ENCODE measurements around the gene GNG7.
A peak's percentile ranks its signal among the peaks of the same experiment; 100 is the strongest.
"Not testable (repeated sequence)": the region's sequence is repeated elsewhere in the genome, so short reads cannot be mapped to it uniquely, and the experiment has no call there.

The GNG7 gene

DNA sequence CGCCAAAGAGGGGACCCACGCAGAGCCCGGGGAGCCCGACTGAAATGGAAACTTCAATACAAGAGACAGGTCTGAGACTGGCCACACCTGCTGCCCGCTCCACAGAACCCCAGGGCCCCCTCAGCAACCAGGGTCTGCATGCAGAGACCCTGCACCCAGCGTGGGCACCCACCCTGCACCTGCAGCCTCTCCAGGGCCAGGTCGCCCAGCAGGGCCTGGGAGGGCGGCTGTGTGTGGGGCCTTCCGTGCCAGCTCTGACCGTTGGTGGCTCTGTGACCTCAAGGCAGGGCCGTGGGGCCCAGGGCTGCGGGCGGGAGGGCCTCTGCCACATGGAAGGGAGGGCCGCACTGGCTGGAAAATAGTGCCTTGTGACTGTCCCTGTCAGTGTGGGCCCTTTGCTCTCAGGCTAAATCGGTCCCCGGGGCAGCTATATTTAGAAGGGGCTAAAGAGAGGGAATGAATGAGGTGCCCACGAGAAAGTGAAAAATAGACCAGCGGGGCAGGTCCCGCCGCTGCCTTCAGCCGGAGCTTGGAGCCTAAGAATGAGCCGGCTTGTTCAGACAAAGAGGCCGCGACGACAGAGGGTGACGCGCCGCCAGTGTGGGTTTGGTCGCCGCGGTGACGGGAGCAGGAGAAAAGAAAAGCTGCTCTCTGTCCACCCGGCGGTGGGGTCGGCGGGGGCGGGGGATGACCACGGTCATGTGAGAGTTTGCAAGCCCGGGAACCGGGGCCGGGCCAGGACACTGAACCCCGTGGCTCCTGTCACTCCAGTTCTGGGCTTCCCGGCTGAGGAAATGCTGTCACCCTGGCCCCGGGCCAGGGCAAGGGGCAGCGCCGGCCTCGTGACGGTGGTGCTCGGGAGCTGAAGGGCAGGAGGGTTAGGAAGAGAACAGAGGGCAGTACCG lies 156.1 kb downstream of the GNG7 start:
- FAIRE-seq (no peak), DNase-seq (ENCODE audit: insufficient read length) (no peak)
- TF ChIP-seq POLR2AphosphoS5 (IDR thresholded peaks at IDR 0.05; ENCODE audit: low read depth, low read length), result no peak
- TF ChIP-seq TAF1 (IDR thresholded peaks at IDR 0.05; ENCODE audit: borderline replicate concordance, low read depth, low read length), result no peak
- no peak for TF ChIP-seq POLR2A (IDR thresholded peaks at IDR 0.05; ENCODE audit: low read depth, low read length)

GRCh38 chr19:2545416-2546127 lies 156.9 kb downstream of the GNG7 start:
- not testable (repeated sequence) for DNase-seq (ENCODE audit: insufficient read length)
- FAIRE-seq, result peak; percentile 82

GRCh38 chr19:2544576-2545415 lies 157.7 kb downstream of the GNG7 start:
- TF ChIP-seq TAF1 (IDR thresholded peaks at IDR 0.05; ENCODE audit: borderline replicate concordance, low read depth, low read length), result no peak
- no peak for TF ChIP-seq POLR2AphosphoS5 (IDR thresholded peaks at IDR 0.05; ENCODE audit: low read depth, low read length)
- no peak for TF ChIP-seq POLR2A (IDR thresholded peaks at IDR 0.05; ENCODE audit: low read depth, low read length)
- DNase-seq (ENCODE audit: insufficient read length) (no peak), FAIRE-seq (peak; percentile 82)

DNA sequence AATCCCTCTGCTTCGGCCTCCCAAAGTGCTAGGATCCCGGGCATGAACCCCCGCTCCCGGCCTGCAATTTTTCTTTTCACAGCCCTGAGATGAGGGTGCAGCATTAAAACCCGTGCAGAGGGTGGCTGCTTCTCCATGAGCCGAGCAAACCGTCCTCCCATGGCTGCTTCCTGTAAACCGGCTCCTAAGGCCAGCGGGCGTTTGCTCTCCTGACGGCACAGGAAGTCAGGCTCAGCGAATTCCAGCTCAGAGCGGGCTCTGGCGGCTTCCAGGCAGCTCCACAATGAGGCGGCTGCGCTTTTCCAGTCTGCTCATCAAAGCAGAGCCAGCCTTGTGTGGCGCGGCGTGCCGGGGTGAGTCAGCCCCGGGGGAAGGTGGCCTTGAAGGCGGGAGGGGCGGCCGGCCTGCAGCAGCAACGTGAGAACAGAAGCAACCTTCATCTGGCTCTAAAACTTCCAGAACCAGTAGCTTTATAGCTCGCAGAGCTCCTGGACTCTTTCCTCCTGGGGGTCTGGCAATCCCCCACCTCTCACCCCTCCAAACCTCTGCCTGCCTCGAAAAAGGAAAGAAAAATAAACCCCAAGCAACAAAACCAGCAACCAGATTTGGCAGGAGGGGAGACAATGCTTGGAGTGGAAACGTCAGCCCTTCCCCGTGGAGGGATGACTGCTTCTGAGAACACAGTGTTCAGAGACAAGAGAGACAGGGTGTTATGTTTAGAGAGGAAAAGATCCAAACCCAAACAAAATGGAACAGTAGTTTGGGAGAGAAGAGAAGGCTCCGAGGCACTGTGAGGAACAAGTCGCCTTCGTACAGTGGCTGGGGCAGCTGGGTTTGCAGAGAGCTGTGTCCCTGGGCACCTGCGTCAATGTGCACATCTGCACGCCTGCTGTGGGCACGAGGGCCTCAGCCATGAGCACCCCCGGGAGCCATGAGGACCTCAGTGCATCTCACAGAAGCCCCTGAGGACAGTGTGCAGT lies 158.7 kb downstream of the GNG7 start:
- DNase-seq (ENCODE audit: insufficient read length), result peak; percentile 63
- TF ChIP-seq POLR2AphosphoS5 (IDR thresholded peaks at IDR 0.05; ENCODE audit: low read depth, low read length) (no peak), TAF1 (IDR thresholded peaks at IDR 0.05; ENCODE audit: borderline replicate concordance, low read depth, low read length) (peak; percentile 23; the same call in 1 of the 2 replicates)
- FAIRE-seq, result peak; percentile 79

- DNase-seq (ENCODE audit: insufficient read length); FAIRE-seq: not testable (repeated sequence)
These were observed 159.4 kb downstream of the GNG7 start for GRCh38 chr19:2543072-2543462.

DNA sequence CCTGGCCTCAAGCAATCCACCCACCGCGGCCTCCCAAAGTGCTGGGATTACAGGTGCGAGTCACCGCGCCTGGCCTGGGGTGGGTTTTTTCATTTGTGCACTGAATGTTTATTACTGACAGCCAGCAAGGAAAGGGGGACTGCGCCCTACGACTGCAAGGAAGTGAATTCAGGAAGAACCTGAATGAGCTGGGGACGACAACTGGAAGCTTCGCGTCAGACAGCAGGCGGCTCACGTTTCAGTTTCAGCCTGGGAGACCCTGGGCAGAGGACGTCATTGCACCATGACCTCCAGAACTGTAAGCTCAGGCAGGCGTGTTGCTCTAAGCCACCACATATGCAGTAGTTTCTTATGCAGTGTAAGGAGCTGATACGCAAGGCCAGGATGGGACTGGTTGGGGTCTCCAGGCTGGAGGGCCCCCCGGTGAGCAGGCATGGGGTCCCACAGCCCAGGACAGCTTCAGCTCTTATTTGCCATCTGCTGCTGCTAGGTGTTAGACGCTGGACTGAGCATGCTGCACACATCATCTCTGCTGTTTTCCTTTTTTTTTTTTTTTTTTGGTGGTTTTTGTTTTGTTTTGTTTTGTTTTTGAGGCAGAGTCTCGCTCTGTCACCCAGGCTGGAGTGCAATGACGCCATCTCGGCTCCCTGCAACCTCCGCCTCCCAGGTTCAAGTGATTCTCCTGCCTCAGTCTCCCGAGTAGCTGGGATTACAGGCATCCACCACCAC lies 160.0 kb downstream of the GNG7 start:
- DNase-seq (ENCODE audit: insufficient read length) (no peak), FAIRE-seq (peak; percentile 17)
- no peak for TF ChIP-seq TAF1 (IDR thresholded peaks at IDR 0.05; ENCODE audit: borderline replicate concordance, low read depth, low read length)
- TF ChIP-seq POLR2AphosphoS5 (IDR thresholded peaks at IDR 0.05; ENCODE audit: low read depth, low read length), result no peak
- no peak for TF ChIP-seq POLR2A (IDR thresholded peaks at IDR 0.05; ENCODE audit: low read depth, low read length)

DNA sequence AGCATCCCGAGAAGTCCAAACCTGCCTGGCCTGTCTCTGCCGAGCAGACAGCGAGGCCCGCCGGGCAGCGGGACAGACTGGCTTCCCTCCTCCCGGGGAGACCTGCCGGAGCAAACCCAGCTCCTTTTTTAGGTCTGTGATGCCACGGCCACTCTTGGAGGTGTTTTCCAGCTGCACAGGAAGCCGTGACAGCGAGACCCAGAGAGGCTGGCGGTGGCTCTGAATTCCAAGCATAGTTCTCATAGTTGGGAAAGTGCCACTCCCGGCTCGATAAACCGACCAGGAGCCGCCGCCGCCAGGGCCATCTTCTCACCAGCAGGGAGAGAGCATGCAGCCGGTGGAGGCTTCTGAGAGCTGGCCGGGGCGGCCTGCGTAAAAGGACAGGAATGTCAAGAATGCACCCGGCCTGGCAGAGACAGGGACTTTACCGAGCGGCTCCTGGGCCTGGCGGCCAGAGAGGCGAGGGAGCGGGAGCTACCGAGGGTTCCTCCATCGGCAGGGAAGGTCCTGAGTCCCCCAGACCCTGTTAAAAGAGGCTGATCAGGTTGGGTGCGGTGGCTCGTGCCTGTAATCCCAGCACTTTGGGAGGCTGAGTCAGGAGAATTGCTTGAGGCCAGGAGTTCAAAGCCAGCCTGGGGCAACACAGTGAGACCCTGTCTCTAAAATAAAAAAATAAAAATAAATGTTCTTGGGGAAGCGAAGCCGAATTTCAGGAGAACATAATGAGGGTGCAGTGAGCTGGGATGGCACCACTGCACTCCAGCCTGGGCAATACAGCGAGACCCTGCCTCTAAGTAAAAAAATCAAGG lies 161.6 kb downstream of the GNG7 start:
- no peak for FAIRE-seq
- TF ChIP-seq POLR2A (IDR thresholded peaks at IDR 0.05; ENCODE audit: low read depth, low read length) (no peak), POLR2AphosphoS5 (IDR thresholded peaks at IDR 0.05; ENCODE audit: low read depth, low read length) (no peak), TAF1 (IDR thresholded peaks at IDR 0.05; ENCODE audit: borderline replicate concordance, low read depth, low read length) (no peak)
- DNase-seq (ENCODE audit: insufficient read length), result no peak

- DNase-seq (ENCODE audit: insufficient read length), result no peak
- TF ChIP-seq POLR2A (IDR thresholded peaks at IDR 0.05; ENCODE audit: low read depth, low read length) (no peak), TAF1 (IDR thresholded peaks at IDR 0.05; ENCODE audit: borderline replicate concordance, low read depth, low read length) (no peak), POLR2AphosphoS5 (IDR thresholded peaks at IDR 0.05; ENCODE audit: low read depth, low read length) (no peak)
These were observed 162.2 kb downstream of the GNG7 start for GRCh38 chr19:2540251-2540645.

DNA sequence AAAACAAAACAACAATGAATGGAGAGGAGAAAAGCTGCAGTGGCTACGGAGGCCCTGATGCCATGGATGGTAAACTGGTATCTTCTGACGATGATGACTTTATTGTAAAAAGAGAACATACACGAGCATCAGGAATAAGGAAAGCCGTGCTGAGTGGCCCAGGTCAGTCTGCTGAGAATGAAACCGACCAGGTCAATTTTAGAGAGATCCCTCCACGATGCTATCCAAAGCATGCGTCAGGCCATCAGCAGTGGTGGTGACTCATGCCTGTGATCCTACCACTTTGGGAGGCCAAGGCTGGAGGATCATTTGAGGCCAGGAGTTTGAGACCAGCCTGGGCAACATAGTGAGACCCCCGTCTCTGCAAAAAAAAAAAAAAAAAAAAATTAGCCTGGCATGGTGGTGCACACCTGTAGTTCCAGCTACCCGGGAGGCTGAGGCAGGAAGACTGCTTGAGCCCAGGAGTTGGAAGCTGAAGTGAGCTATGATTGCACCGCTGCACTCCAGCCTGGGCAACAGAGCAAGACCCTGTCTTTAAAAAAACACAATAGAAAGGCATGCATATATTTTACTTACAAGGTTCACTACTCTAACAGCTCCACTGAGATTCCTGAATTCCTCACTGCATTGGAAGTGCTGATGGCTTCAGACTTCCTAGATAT lies 164.3 kb downstream of the GNG7 start:
- DNase-seq (ENCODE audit: insufficient read length) (no peak), FAIRE-seq (no peak)
- no peak for TF ChIP-seq POLR2AphosphoS5 (IDR thresholded peaks at IDR 0.05; ENCODE audit: low read depth, low read length)
- TF ChIP-seq TAF1 (IDR thresholded peaks at IDR 0.05; ENCODE audit: borderline replicate concordance, low read depth, low read length), result no peak

More at GRCh38 chr19:2540251-2540645, 162.2 kb downstream of the GNG7 start:
- no peak for FAIRE-seq

DNA sequence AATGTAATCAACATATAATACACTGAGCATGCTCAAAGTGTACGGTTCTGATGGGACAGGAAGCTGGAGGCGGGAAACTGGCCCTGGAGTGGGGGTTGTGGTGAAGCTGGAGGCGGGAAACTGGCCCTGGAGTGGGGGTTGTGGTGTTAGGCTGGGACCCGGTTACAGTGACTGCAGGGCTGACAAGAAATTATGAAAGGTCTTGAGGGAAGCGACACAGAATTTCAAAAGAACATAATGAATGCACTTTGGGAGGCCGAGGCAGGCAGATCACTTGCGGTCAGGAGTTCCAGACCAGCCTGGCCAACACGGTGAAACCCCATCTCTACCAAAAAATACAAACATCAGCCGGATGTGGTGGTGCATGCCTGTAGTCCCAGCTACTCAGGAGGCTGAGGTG lies 164.9 kb downstream of the GNG7 start:
- not testable (repeated sequence) for DNase-seq (ENCODE audit: insufficient read length); FAIRE-seq
